IMR-90 (cell line): ENCODE measurements around the gene ADGRL1. TPM values are rescaled to one million over a fixed set of nuclear protein-coding genes. Genes with fewer than 3 reads are reported as not detected.

Experiments
- ATAC-seq: fragments of 200-7000 bp; cut with Tn5 transposase; 2 replicates; pipeline ENCODE4 v1.9.1; 2020; ENCODE audit warnings: low read depth, mild to moderate bottlenecking, moderate library complexity
- BruUV-seq: library from RNA; stranded (reverse); fragments of 400-500 nt; replicated peaks from 2 replicates; lab custom pipeline; 2021; lab: Mats Ljungman, UMichigan
- CTCF ChIA-PET: fragments of 300-600 bp; formaldehyde crosslinking; extraction: SDS; loops from one replicate; lab custom pipeline; 2021; ENCODE audit warnings: antibody characterized with exemption; lab: Yijun Ruan, JAX
- POLR2A ChIA-PET: fragments of 300-600 bp; sonication (Branson Sonifier 250); formaldehyde crosslinking; loops from one replicate; lab custom pipeline; 2022; ENCODE audit warnings: antibody characterized with exemption; ENCODE audit not compliant: unreplicated experiment; lab: Charles Lee
- DNase-seq: peaks from one replicate; pipeline ENCODE4 v3.0.0; 2013
- H2AFZ ChIP-seq: replicated peaks from 2 replicates; pipeline ENCODE3; 2013; ENCODE audit warnings: low read length, mild to moderate bottlenecking; ENCODE audit not compliant: poor library complexity
- H2AK5ac ChIP-seq: 2 replicates; pipeline ENCODE4 v1.6.1; 2013; ENCODE audit warnings: low read depth, low read length, inconsistent platforms
- H2AK9ac ChIP-seq: replicated peaks from 2 replicates; pipeline ENCODE3; 2013; ENCODE audit warnings: mild to moderate bottlenecking, low read depth, low read length, moderate library complexity; ENCODE audit not compliant: poor library complexity
- H2BK120ac ChIP-seq: 2 replicates; pipeline ENCODE4 v1.6.1; 2013; ENCODE audit warnings: low read depth, low read length, inconsistent platforms
- H2BK15ac ChIP-seq: 3 replicates; pipeline ENCODE4 v1.6.1; 2013; ENCODE audit warnings: low read depth, low read length, inconsistent platforms
- H2BK20ac ChIP-seq: 2 replicates; pipeline ENCODE4 v1.6.1; 2013; ENCODE audit warnings: low read depth, mild to moderate bottlenecking, inconsistent platforms, low read length, moderate library complexity
- H2BK5ac ChIP-seq: 2 replicates; pipeline ENCODE4 v1.6.1; 2013; ENCODE audit warnings: mild to moderate bottlenecking, low read depth, low read length, inconsistent platforms; ENCODE audit not compliant: poor library complexity, severe bottlenecking
- H3K14ac ChIP-seq: replicated peaks from 2 replicates; pipeline ENCODE4 v1.6.1; 2013; ENCODE audit warnings: low read depth, low read length, inconsistent platforms
- H3K18ac ChIP-seq: 2 replicates; pipeline ENCODE4 v1.6.1; 2013; ENCODE audit warnings: low read depth, low read length, control low read depth
- H3K23ac ChIP-seq: 2 replicates; pipeline ENCODE4 v1.6.1; 2013; ENCODE audit warnings: low read depth, low read length, inconsistent platforms
- H3K27ac ChIP-seq: 2 replicates; pipeline ENCODE4 v1.5.1; 2013; ENCODE audit warnings: mild to moderate bottlenecking, control low read depth, low read length; ENCODE audit not compliant: insufficient read depth
- H3K27me3 ChIP-seq: 2 replicates; pipeline ENCODE4 v1.6.1; 2013; ENCODE audit warnings: low read length; ENCODE audit not compliant: control insufficient read depth, insufficient read depth
- H3K36me3 ChIP-seq: 2 replicates; pipeline ENCODE4 v1.6.1; 2013; ENCODE audit warnings: low read length, mixed read lengths; ENCODE audit not compliant: control insufficient read depth, insufficient read depth
- H3K4ac ChIP-seq: 2 replicates; pipeline ENCODE4 v1.6.1; 2013; ENCODE audit warnings: low read depth, low read length, inconsistent platforms
- H3K4me1 ChIP-seq: 2 replicates; pipeline ENCODE4 v1.6.1; 2013; ENCODE audit warnings: low read length, mixed read lengths; ENCODE audit not compliant: control insufficient read depth, insufficient read depth
- H3K4me2 ChIP-seq: 2 replicates; pipeline ENCODE4 v1.6.1; 2013; ENCODE audit warnings: low read depth, mild to moderate bottlenecking, control low read depth, low read length, moderate library complexity
- H3K4me3 ChIP-seq: 2 replicates; pipeline ENCODE4 v1.5.1; 2013; ENCODE audit warnings: low read depth, mild to moderate bottlenecking, control low read depth, low read length, moderate library complexity; ENCODE audit not compliant: insufficient read depth
- H3K56ac ChIP-seq: 2 replicates; pipeline ENCODE4 v1.6.1; 2013; ENCODE audit warnings: low read length, inconsistent platforms; ENCODE audit not compliant: insufficient read depth; ENCODE audit errors: extremely low read depth
- H3K79me1 ChIP-seq, 2 experiments: 2 replicates each; pipeline ENCODE4 v1.6.1; 2013; ENCODE audit warnings: low read length in 2 of 2, inconsistent platforms in 1 of 2, low read depth in 1 of 2
- H3K9ac ChIP-seq: 2 replicates; pipeline ENCODE4 v1.6.1; 2013; ENCODE audit warnings: low read depth, low read length, control low read depth
- H3K9me1 ChIP-seq: 2 replicates; pipeline ENCODE4 v1.6.1; 2013; ENCODE audit warnings: low read length, inconsistent platforms; ENCODE audit not compliant: insufficient read depth
- H3K9me3 ChIP-seq: 2 replicates; pipeline ENCODE4 v1.6.1; 2013; ENCODE audit warnings: low read length; ENCODE audit not compliant: control insufficient read depth, insufficient read depth
- H4K20me1 ChIP-seq: 2 replicates; pipeline ENCODE4 v1.6.1; 2013; ENCODE audit warnings: low read length, inconsistent platforms; ENCODE audit not compliant: insufficient read depth
- H4K5ac ChIP-seq: 2 replicates; pipeline ENCODE4 v1.6.1; 2013; ENCODE audit warnings: mild to moderate bottlenecking, low read depth, low read length, control low read depth
- H4K8ac ChIP-seq, 2 experiments: 2 replicates each; pipeline ENCODE4 v1.6.1; 2013; ENCODE audit warnings: low read depth in 2 of 2, low read length in 2 of 2, control low read depth in 1 of 2, inconsistent platforms in 1 of 2
- H4K91ac ChIP-seq: 2 replicates; pipeline ENCODE4 v1.6.1; 2013; ENCODE audit warnings: low read depth, low read length, inconsistent platforms; ENCODE audit not compliant: insufficient read depth
- BHLHE40 ChIP-seq: fragments of 150-350 bp; IDR thresholded peaks from 2 replicates; pipeline ENCODE4 v1.6.1; 2016; ENCODE audit warnings: mild to moderate bottlenecking, low read depth, low read length
- CEBPB ChIP-seq: IDR thresholded peaks from 2 replicates; pipeline ENCODE4 v1.6.1; 2012; ENCODE audit warnings: low read depth, low read length, improper control_type of control experiment
- CHD1 ChIP-seq: IDR thresholded peaks from 2 replicates; pipeline ENCODE4 v1.6.1; 2012; ENCODE audit warnings: low read depth, low read length, improper control_type of control experiment
- CTCF ChIP-seq: conservative IDR thresholded peaks from 2 replicates; pipeline ENCODE4 v1.5.1; 2012; ENCODE audit warnings: mild to moderate bottlenecking, low read depth, low read length, improper control_type of control experiment
- ELK1 ChIP-seq: fragments of 150-350 bp; IDR thresholded peaks from 2 replicates; pipeline ENCODE4 v1.6.1; 2016; ENCODE audit warnings: low read depth, mild to moderate bottlenecking, low read length, moderate library complexity, borderline replicate concordance
- FOS ChIP-seq: fragments of 150-350 bp; IDR thresholded peaks from 2 replicates; pipeline ENCODE4 v1.6.1; 2016; ENCODE audit warnings: low read depth, low read length
- MAFK ChIP-seq: IDR thresholded peaks from 2 replicates; pipeline ENCODE4 v1.6.1; 2012; ENCODE audit warnings: low read depth, low read length, improper control_type of control experiment
- MAZ ChIP-seq: IDR thresholded peaks from 2 replicates; pipeline ENCODE4 v1.6.1; 2012; ENCODE audit warnings: low read depth, mild to moderate bottlenecking, low read length, improper control_type of control experiment, moderate library complexity, borderline replicate concordance
- MXI1 ChIP-seq: IDR thresholded peaks from 2 replicates; pipeline ENCODE4 v1.6.1; 2012; ENCODE audit warnings: low read depth, mild to moderate bottlenecking, low read length, moderate library complexity, borderline replicate concordance
- NFE2L2 ChIP-seq: fragments of 150-350 bp; IDR thresholded peaks from 2 replicates; pipeline ENCODE4 v1.6.1; 2016; ENCODE audit warnings: low read depth, mild to moderate bottlenecking, low read length
- POLR2A ChIP-seq: IDR thresholded peaks from 2 replicates; pipeline ENCODE4 v1.6.1; 2012; ENCODE audit warnings: mild to moderate bottlenecking, low read depth, low read length
- RCOR1 ChIP-seq: IDR thresholded peaks from 2 replicates; pipeline ENCODE4 v1.6.1; 2012; ENCODE audit warnings: mild to moderate bottlenecking, low read length, improper control_type of control experiment; ENCODE audit not compliant: insufficient replicate concordance
- RFX5 ChIP-seq: IDR thresholded peaks from 2 replicates; pipeline ENCODE4 v1.8.0; 2012; ENCODE audit warnings: low read depth, mild to moderate bottlenecking, low read length, moderate library complexity
- SMC3 ChIP-seq: fragments of 150-350 bp; IDR thresholded peaks from 2 replicates; pipeline ENCODE4 v1.6.1; 2016; ENCODE audit warnings: low read depth, mild to moderate bottlenecking, antibody characterized with exemption, low read length, moderate library complexity
- USF2 ChIP-seq: fragments of 150-350 bp; IDR thresholded peaks from 2 replicates; pipeline ENCODE4 v1.6.1; 2017; ENCODE audit warnings: mild to moderate bottlenecking, antibody characterized with exemption, low read length, low read depth
- WGBS, 2 experiments: methylation state at CpG; one replicate each; pipeline versions ENCODE4 v1.1.5 to v1.1.7; 2013; ENCODE audit warnings: missing lambda C conversion rate in 2 of 2; ENCODE audit not compliant: insufficient read length in 1 of 2; ENCODE audit errors: extremely low coverage in 2 of 2; 5-methylcytosine and 5-hydroxymethylcytosine counted together
- dilution Hi-C: fragments of 300-500 bp; cut with HindIII; formaldehyde crosslinking; loops from one replicate; pipeline ENCODE4 v1.14.3; 2018; ENCODE audit warnings: low sequenced_read_pairs; ENCODE audit not compliant: unreplicated experiment
- in situ Hi-C: fragments of 300-500 bp; cut with MboI; formaldehyde crosslinking; loops from 3 replicates; pipeline ENCODE4 v1.14.3; 2019; ENCODE audit warnings: low sequenced_read_pairs, inconsistent platforms, mixed read lengths
- intact Hi-C: fragments of 100-400 bp; cut with micrococcal nuclease; formaldehyde crosslinking; loops from 2 replicates; pipeline ENCODE4 v1.10.0; 2022
- polyA plus RNA-seq, 3 experiments: library from polyadenylated mRNA; depleted of rRNA; stranded (reverse); fragments of >200 nt; gene quantifications; 2 replicates each; pipeline ENCODE4 v1.2.3, GENCODE V29; 2012; ENCODE audit warnings: low replicate concordance in 1 of 3
- total RNA-seq: library from RNA; depleted of rRNA; stranded (reverse); fragments of >200 nt; gene quantifications from 2 replicates; pipeline ENCODE4 v1.2.3, GENCODE V29; 2012

The ADGRL1 gene
- total and polyA plus RNA-seq, 2 of the 4 experiments (the other 2 are of a cell fraction) = 0.72 to 2.2 TPM

- H4K8ac ChIP-seq = no peak overlapping the region
- H3K14ac ChIP-seq = no peak overlapping the region
- H3K18ac ChIP-seq = no peak overlapping the region
- no peaks in the 10 kb centered on the region for H3K36me3 ChIP-seq
- DNase-seq (no peak), ATAC-seq (no peak)
- H2AK9ac ChIP-seq = no peak overlapping the region
- no peak overlapping the region for H3K23ac ChIP-seq
- peaks cover 3% of the 10 kb centered on the region; the same call in 1 of the 2 replicates for H3K27me3 ChIP-seq
- H3K4ac ChIP-seq = no peak overlapping the region
- H3K9ac ChIP-seq = no peak overlapping the region
- no peaks in the 10 kb centered on the region for H3K79me1 ChIP-seq
- in situ Hi-C loops = no loop called here
- intact Hi-C loops = no loop called here
- no peak overlapping the region for H2BK20ac ChIP-seq
- H2BK5ac ChIP-seq = no peak overlapping the region
- no peak overlapping the region for H2BK120ac ChIP-seq
- no peak overlapping the region for H3K56ac ChIP-seq
- no peaks in the 10 kb centered on the region for H4K20me1 ChIP-seq
- H2BK15ac ChIP-seq = no peak overlapping the region
- H4K5ac ChIP-seq = no peak overlapping the region
- H3K4me3 ChIP-seq = no peak overlapping the region
- H3K4me2 ChIP-seq = no peak overlapping the region
- 76% methylated on average over 5 of the region's 12 CpGs; no CpG with 5 or more reads in 1 of the 2 experiments for WGBS, 2 experiments
- CTCF ChIA-PET = interaction anchor here (0.7 kb wide), 1 partner anchor 33 kb away, joined by 3 read pairs; the partner anchor contains the start of gene ASF1B
- H4K91ac ChIP-seq = no peak overlapping the region
- no peaks in the 10 kb centered on the region for H3K9me1 ChIP-seq
- H3K27ac ChIP-seq = no peak overlapping the region
- POLR2A ChIA-PET = interaction anchor here (0.5 kb wide), 1 partner anchor 254 kb away, joined by 5 read pairs; no protein-coding TSS in a partner anchor
- BruUV-seq = no TSS peak
- no peaks in the 10 kb centered on the region for H3K9me3 ChIP-seq
- H2AK5ac ChIP-seq = no peak overlapping the region
- no peaks in the 10 kb centered on the region; the same call in 1 of the 2 replicates for H3K4me1 ChIP-seq
- no peak for TF ChIP-seq CEBPB
- TF ChIP-seq CHD1 = no peak
- no peak for TF ChIP-seq USF2
- TF ChIP-seq POLR2A = no peak
- no peak for TF ChIP-seq MAFK
- TF ChIP-seq CTCF = no peak
- TF ChIP-seq MXI1 = no peak
- TF ChIP-seq MAZ = no peak
- TF ChIP-seq BHLHE40 = no peak
- no peak for TF ChIP-seq RCOR1
- no peak for TF ChIP-seq RFX5
- TF ChIP-seq ELK1 = no peak
- no peak for TF ChIP-seq FOS
- TF ChIP-seq NFE2L2 = no peak
- TF ChIP-seq SMC3 = no peak
- dilution Hi-C loops = no loop called here
- H2AFZ ChIP-seq = no peak overlapping the region
These were observed 37.0 kb downstream of the ADGRL1 start for GRCh38 chr19:14168993-14169392.
